Measurements from ENCODE around the gene ZEB2. TPM values are rescaled to one million over a fixed set of nuclear protein-coding genes. Genes with fewer than 3 reads are reported as not detected.

ZEB2 gene
- polyA plus RNA-seq, 3 donors from 2014 or later, result 56.5 to 115 (median 62.3) TPM

DNA sequence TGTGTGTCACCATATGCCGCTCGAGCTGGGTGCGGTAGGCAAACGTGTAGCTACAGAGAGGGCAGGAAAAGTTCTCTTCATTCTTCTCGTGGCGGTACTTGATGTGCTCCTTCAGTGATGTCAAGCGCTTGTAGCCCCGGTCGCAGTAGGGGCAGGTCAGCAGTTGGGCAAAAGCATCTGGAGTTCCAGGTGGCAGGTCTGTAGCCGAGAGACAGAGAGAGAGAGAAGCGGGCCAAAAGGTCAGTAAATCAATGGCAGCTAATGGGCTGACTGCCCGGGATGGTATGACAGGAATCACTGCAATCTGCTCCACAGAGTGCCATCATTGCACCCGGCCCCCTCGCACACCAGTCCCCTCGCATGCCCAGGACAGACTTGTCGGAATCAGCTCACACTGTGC lies 116.0 kb downstream of the ZEB2 start:
- no peaks in the 10 kb centered on the region for H3K9me3 Mint-ChIP-seq
- peaks cover 44 to 77% (median 72%) of the 10 kb centered on the region in 3 donors for H3K36me3 Mint-ChIP-seq
- no peak overlapping the region for H3K4me3 Mint-ChIP-seq
- H3K4me1 Mint-ChIP-seq, result peaks cover 58 to 93% of the 10 kb centered on the region in 2 donors
- DNase-seq, result no peak
- peak overlapping the region in 5 of 6 donors; percentile 3 to 80 (median 69) for H3K27ac Mint-ChIP-seq
- H3K27me3 Mint-ChIP-seq (ENCODE audit: low read depth in 3 of 3), result peaks cover under 1 to 15% (median 8%) of the 10 kb centered on the region in 3 donors

DNA sequence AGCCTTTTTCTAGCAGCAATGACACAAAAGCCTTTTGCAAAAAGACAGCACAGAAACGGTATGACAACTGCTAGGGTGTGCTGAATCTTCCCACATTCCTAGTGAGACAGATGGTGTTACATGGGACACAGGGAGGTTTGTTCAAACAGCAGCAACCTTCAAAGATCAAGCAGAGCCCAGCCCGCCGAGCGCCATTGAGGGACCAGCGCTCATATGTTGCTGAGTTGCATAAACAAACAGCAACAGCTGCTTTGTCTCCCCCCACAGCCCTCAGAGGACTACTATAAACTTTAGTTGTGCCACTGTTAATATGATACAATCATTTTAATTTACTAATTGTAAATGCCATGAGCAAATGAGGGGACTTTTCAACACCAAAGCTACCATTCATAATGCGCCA lies 117.7 kb downstream of the ZEB2 start:
- no peak for DNase-seq
- Mint-ChIP-seq H3K9me3 (peaks cover 0 to 1% (median 0%) of the 10 kb centered on the region in 6 donors), H3K36me3 (peaks cover 44 to 74% (median 68%) of the 10 kb centered on the region in 3 donors), H3K27me3 (ENCODE audit: low read depth in 3 of 3) (peaks cover 3 to 22% (median 18%) of the 10 kb centered on the region in 3 donors), H3K27ac (peak overlapping the region; percentile 18 to 80 (median 58)), H3K4me3 (no peak overlapping the region), H3K4me1 (peaks cover 55 to 91% of the 10 kb centered on the region in 2 donors)

- DNase-seq, result no peak
- Mint-ChIP-seq H3K27me3 (ENCODE audit: low read depth in 3 of 3) (peaks cover 3 to 22% (median 15%) of the 10 kb centered on the region in 3 donors), H3K9me3 (peaks cover 0 to 1% (median 0%) of the 10 kb centered on the region in 6 donors), H3K4me3 (no peak overlapping the region), H3K36me3 (peaks cover 39 to 74% (median 64%) of the 10 kb centered on the region in 3 donors), H3K27ac (peak overlapping the region in 4 of 6 donors; percentile 53 to 80 (median 60)), H3K4me1 (peaks cover 55 to 91% of the 10 kb centered on the region in 2 donors)
Observed at GRCh38 chr2:144401036-144401435, 118.9 kb downstream of the ZEB2 start.

DNA sequence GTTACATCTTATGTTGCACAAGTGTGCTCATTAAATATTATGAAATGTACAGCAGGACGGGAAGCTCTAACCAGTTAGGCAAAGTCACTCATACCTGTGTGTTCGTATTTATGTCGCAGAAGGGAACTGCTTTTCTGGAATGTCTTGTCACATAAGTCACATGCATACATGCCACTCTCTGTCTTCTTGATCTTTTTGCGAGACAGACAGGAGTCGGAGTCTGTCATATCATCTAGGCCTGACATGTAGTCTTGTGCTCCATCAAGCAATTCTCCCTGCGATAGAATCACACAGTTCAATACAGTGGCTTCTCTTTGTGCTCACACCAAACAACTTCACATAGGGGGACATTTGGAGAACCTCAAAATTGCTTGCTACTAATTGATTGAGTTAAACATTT lies 123.6 kb downstream of the ZEB2 start:
- DNase-seq, result no peak
- Mint-ChIP-seq H3K4me1 (peaks cover 41 to 67% of the 10 kb centered on the region in 2 donors), H3K27ac (peak overlapping the region; percentile 3 to 86 (median 44)), H3K4me3 (peak overlapping the region in 3 of 5 donors; percentile 5 to 53 (median 19)), H3K9me3 (peaks cover 0 to 1% (median 0%) of the 10 kb centered on the region in 6 donors), H3K27me3 (ENCODE audit: low read depth in 3 of 3) (peaks cover 3 to 28% (median 23%) of the 10 kb centered on the region in 3 donors), H3K36me3 (peaks cover 42 to 60% (median 50%) of the 10 kb centered on the region in 3 donors)

GRCh38 chr2:144390424-144391020 lies 129.4 kb downstream of the ZEB2 start:
- Mint-ChIP-seq H3K4me3 (no peak overlapping the region), H3K36me3 (peaks cover 13 to 23% (median 21%) of the 10 kb centered on the region in 3 donors), H3K9me3 (no peaks in the 10 kb centered on the region), H3K4me1 (peaks cover 12 to 26% of the 10 kb centered on the region in 2 donors), H3K27me3 (ENCODE audit: low read depth in 3 of 3) (peaks cover 2 to 19% (median 13%) of the 10 kb centered on the region in 3 donors), H3K27ac (no peak overlapping the region)
- DNase-seq, result no peak

- Mint-ChIP-seq H3K4me3 (no peak overlapping the region), H3K4me1 (peaks cover 7 to 23% of the 10 kb centered on the region in 2 donors), H3K9me3 (no peaks in the 10 kb centered on the region), H3K36me3 (peaks cover 7 to 19% (median 17%) of the 10 kb centered on the region in 3 donors), H3K27ac (no peak overlapping the region), H3K27me3 (ENCODE audit: low read depth in 3 of 3) (peaks cover 2 to 13% (median 7%) of the 10 kb centered on the region in 3 donors)
- DNase-seq, result no peak
Observed at GRCh38 chr2:144389930-144390311, 130.0 kb downstream of the ZEB2 start.

DNA sequence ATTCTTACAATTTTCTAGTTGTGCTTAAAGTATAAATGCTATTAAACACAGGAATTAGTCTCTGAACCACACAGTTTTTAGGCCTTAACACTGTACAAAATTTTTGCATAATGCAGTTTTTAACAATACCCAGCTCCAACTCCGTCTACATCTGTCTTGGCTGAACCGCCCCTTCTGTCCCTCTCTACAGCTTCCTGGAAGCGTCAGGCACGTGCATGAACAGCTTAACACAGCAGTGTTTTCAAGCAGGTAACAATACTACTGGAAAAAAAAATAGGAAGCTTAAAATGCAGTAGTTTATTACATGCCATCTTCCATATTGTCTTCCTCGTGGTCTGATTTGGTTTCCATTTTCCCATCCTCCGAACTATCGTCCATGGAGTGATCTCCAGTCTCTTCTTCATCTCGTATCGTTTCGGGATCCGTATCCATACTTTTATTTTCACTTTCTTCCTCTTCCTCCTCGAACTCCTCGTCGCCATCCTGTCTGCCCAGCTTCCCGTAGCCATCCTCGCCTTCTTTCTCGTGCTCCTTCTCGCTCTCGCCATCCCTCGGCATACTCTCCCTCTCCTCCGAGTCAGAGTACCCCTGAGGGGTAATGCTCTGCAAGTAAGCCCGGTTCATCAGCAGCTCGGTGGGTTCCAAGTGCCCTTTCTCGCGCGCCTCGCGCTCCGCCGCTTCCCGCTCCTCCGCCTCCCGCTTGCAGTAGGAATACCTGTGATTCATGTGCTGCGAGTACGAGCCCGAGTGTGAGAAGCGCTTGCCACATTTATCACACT lies 130.6 kb downstream of the ZEB2 start:
- Mint-ChIP-seq H3K4me3 (no peak overlapping the region), H3K27me3 (ENCODE audit: low read depth in 3 of 3) (peaks cover 2 to 11% (median 10%) of the 10 kb centered on the region in 3 donors), H3K9me3 (no peaks in the 10 kb centered on the region), H3K27ac (no peak overlapping the region), H3K4me1 (peaks cover 7 to 28% of the 10 kb centered on the region in 2 donors), H3K36me3 (peaks cover 7 to 19% (median 17%) of the 10 kb centered on the region in 3 donors)
- no peak for DNase-seq

DNA sequence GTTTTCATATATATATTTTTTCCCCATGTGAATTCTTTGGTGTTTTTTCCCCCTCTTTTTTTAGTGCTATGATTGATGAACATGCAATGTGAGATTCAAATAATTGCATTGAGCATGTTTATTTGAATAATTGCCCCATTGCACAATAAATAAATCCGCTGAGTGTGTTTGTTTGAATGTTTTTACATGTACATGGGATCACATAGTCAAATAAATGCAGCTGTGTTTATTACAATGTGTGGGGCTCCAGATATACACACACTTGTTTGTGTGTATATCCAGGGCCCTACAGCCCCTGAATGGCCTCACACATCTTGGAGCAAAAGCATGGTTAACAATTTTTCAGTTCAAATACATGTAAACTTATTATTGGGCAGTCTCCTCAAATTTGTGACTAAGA lies 134.5 kb downstream of the ZEB2 start:
- peaks cover 4 to 12% (median 9%) of the 10 kb centered on the region in 3 donors for H3K36me3 Mint-ChIP-seq
- H3K4me1 Mint-ChIP-seq, result peaks cover 39 to 56% of the 10 kb centered on the region in 2 donors
- H3K27me3 Mint-ChIP-seq (ENCODE audit: low read depth in 3 of 3), result peaks cover 2 to 39% (median 25%) of the 10 kb centered on the region in 3 donors
- H3K4me3 Mint-ChIP-seq, result no peak overlapping the region
- peak overlapping the region in 5 of 6 donors; percentile 51 to 82 (median 70) for H3K27ac Mint-ChIP-seq
- H3K9me3 Mint-ChIP-seq, result no peaks in the 10 kb centered on the region
- DNase-seq, result no peak

DNA sequence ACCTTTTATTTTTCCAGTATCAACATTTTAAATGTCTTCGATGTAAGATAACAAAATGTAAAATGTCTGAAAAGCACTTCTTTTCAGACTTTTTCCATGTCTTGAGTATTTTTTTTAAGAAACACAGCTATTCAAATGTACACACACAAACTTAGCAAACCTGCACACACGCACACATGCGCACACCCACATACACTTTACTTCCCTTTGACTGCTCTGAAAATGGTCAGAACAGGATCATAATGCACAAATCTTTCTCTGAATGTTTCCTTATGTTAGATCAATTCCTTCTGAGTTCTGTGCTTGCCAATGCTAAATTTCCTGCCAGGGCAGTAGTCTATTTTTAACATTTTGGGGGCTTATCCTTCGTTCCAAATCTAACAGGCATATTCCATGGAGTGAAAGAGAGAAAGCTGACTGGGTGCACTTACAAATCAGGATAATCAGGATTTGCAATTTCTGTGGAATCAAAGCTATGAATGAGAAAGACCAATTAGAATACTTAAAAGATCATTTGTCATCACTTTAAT lies 136.3 kb downstream of the ZEB2 start:
- peaks cover 2 to 12% (median 7%) of the 10 kb centered on the region in 3 donors for H3K36me3 Mint-ChIP-seq
- H3K4me1 Mint-ChIP-seq, result peaks cover 53 to 72% of the 10 kb centered on the region in 2 donors
- DNase-seq, result no peak
- H3K27ac Mint-ChIP-seq, result peak overlapping the region; percentile 73 to 82 (median 78)
- no peaks in the 10 kb centered on the region for H3K9me3 Mint-ChIP-seq
- H3K4me3 Mint-ChIP-seq, result peak overlapping the region in 2 of 5 donors; percentile 9 to 12
- peaks cover 3 to 45% (median 23%) of the 10 kb centered on the region in 3 donors for H3K27me3 Mint-ChIP-seq (ENCODE audit: low read depth in 3 of 3)

GRCh38 chr2:144382849-144383248 lies 137.1 kb downstream of the ZEB2 start:
- H3K27ac Mint-ChIP-seq, result peak overlapping the region; percentile 73 to 92 (median 83)
- H3K36me3 Mint-ChIP-seq, result peaks cover 0 to 12% (median 5%) of the 10 kb centered on the region in 3 donors
- H3K27me3 Mint-ChIP-seq (ENCODE audit: low read depth in 3 of 3), result peaks cover 3 to 51% (median 23%) of the 10 kb centered on the region in 3 donors
- peaks cover 53 to 72% of the 10 kb centered on the region in 2 donors for H3K4me1 Mint-ChIP-seq
- H3K4me3 Mint-ChIP-seq, result peak overlapping the region; percentile 50 to 72 (median 65)
- DNase-seq, result peak; percentile 80 to 82 (median 82)
- no peaks in the 10 kb centered on the region for H3K9me3 Mint-ChIP-seq

- no peak for DNase-seq
- Mint-ChIP-seq H3K27ac (peak overlapping the region in 4 of 6 donors; percentile 17 to 92 (median 82)), H3K9me3 (no peaks in the 10 kb centered on the region), H3K4me3 (peak overlapping the region; percentile 6 to 67 (median 40)), H3K27me3 (ENCODE audit: low read depth in 3 of 3) (peaks cover 3 to 54% (median 23%) of the 10 kb centered on the region in 3 donors), H3K4me1 (peaks cover 53 to 72% of the 10 kb centered on the region in 2 donors), H3K36me3 (peaks cover 0 to 12% (median 5%) of the 10 kb centered on the region in 3 donors)
Observed at GRCh38 chr2:144381716-144382115, 138.2 kb downstream of the ZEB2 start.

DNA sequence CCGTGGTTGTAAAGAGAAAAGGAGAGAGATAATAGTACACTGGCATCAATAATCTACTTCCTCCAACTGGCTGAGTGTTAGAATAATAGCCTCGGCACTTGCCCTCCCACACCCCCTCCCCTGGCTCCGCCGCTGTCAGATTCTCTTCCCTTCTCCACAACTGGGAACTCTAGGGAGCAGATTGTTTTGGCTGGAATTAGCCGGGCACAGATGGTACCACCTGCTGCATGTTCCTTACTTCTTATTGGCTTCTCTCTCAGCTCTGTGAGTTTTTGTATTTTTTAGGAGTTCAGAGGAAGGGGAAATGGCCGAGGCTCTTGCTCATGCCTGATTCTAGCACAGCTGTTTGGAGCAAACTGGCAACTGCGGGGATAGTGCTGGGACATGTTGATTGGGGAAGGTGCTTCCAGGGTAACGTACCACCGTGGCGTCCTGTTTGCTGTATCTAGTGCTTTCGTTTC lies 140.0 kb downstream of the ZEB2 start:
- Mint-ChIP-seq H3K27ac (peak overlapping the region in 2 of 6 donors; percentile 38 to 51), H3K27me3 (ENCODE audit: low read depth in 3 of 3) (peaks cover 4 to 47% (median 25%) of the 10 kb centered on the region in 3 donors), H3K4me1 (peaks cover 51 to 61% of the 10 kb centered on the region in 2 donors), H3K36me3 (no peaks in the 10 kb centered on the region), H3K4me3 (peak overlapping the region in 3 of 5 donors; percentile 18 to 61 (median 48)), H3K9me3 (no peaks in the 10 kb centered on the region)
- DNase-seq, result no peak

DNA sequence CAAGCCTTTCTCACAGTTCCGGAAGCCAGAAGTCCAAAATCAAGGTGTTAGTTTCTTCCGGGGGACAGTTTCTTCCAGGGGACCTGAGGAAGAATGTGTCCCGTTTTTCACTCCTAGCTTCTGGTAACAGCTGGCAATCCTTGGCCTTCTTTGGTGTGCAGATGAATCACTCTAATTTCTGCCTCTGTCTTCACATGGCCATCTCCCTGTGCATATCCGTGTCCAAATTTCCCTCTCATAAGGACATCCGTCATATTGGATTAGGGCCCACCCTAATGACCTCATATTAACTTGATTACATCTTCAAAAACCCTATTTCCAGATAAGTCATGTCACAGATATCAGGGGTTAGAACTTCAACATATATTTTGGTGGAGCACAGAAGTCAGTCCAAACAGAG lies 141.4 kb downstream of the ZEB2 start:
- H3K27me3 Mint-ChIP-seq (ENCODE audit: low read depth in 3 of 3), result peaks cover 7 to 42% (median 16%) of the 10 kb centered on the region in 3 donors
- no peaks in the 10 kb centered on the region for H3K9me3 Mint-ChIP-seq
- H3K4me1 Mint-ChIP-seq, result peaks cover 45 to 48% of the 10 kb centered on the region in 2 donors
- no peaks in the 10 kb centered on the region for H3K36me3 Mint-ChIP-seq
- no peak overlapping the region for H3K27ac Mint-ChIP-seq
- no peak overlapping the region for H3K4me3 Mint-ChIP-seq
- no peak for DNase-seq

Measured in immature natural killer cell (primary cell).